NAMALWA (cell line): Measurements from ENCODE around the gene PRDX3.
A peak's percentile ranks its signal among the peaks of the same experiment; 100 is the strongest.

ENCODE experiments used
- DNase-seq: peaks from one replicate; pipeline ENCODE4 v3.0.0-alpha.2; 2015; ENCODE audit warnings: low spot score

Gene PRDX3

GRCh38 chr10:119129721-119130120, 48.9 kb downstream of the PRDX3 start:
- DNase-seq = no peak

- no peak for DNase-seq
Observed at GRCh38 chr10:119125942-119126341, 52.7 kb downstream of the PRDX3 start.

GRCh38 chr10:119120875-119121274, 57.7 kb downstream of the PRDX3 start:
- no peak for DNase-seq

GRCh38 chr10:119120413-119120867, 58.2 kb downstream of the PRDX3 start:
- peak; percentile 35 for DNase-seq

- no peak for DNase-seq
Observed at GRCh38 chr10:119119400-119119799, 59.2 kb downstream of the PRDX3 start.

- DNase-seq = no peak
Observed at GRCh38 chr10:119118231-119118630, 60.4 kb downstream of the PRDX3 start.
